Erythroblast (primary cell): ENCODE results near the gene AFG3L2.

Source experiments
- GATA1 ChIP-seq: IDR thresholded peaks from 2 replicates; pipeline ENCODE4 v1.6.1; 2011; ENCODE audit warnings: low read depth, mild to moderate bottlenecking, control low read depth, low read length, moderate library complexity
- POLR2A ChIP-seq: IDR thresholded peaks from 2 replicates; pipeline ENCODE4 v1.6.1; 2011; ENCODE audit warnings: mild to moderate bottlenecking, low read length

- TF ChIP-seq POLR2A (no peak), GATA1 (no peak)
Measured at GRCh38 chr18:12290086-12290485, 86.9 kb downstream of the AFG3L2 start.
